Right lobe of liver (tissue), 4 donors: ENCODE measurements around the gene POP5.

Source experiments
- POLR2A ChIP-seq: fragments of 450-650 bp; IDR thresholded peaks from one replicate; pipeline ENCODE4 v1.6.1; 2017; ENCODE audit warnings: antibody characterized with exemption, mild to moderate bottlenecking
- TF ChIP-seq, protein P1 (sequence below), 4 donors: fragments of 200-600 bp in 3 of 4; fragments of 450-650 bp in 1 of 4; IDR thresholded peaks; one replicate each; pipeline versions ENCODE4 v1.5.1 to v1.8.0; 2016 to 2022; ENCODE audit warnings: antibody characterized with exemption in 4 of 4, mild to moderate bottlenecking in 2 of 4
- donor health status: DM: no; HTN: no; CAD: no.
- donor health status: DM: no; HTN: no; CAD: no.
- donor health status: DM: no; HTN: yes; CAD: no.

DNA sequence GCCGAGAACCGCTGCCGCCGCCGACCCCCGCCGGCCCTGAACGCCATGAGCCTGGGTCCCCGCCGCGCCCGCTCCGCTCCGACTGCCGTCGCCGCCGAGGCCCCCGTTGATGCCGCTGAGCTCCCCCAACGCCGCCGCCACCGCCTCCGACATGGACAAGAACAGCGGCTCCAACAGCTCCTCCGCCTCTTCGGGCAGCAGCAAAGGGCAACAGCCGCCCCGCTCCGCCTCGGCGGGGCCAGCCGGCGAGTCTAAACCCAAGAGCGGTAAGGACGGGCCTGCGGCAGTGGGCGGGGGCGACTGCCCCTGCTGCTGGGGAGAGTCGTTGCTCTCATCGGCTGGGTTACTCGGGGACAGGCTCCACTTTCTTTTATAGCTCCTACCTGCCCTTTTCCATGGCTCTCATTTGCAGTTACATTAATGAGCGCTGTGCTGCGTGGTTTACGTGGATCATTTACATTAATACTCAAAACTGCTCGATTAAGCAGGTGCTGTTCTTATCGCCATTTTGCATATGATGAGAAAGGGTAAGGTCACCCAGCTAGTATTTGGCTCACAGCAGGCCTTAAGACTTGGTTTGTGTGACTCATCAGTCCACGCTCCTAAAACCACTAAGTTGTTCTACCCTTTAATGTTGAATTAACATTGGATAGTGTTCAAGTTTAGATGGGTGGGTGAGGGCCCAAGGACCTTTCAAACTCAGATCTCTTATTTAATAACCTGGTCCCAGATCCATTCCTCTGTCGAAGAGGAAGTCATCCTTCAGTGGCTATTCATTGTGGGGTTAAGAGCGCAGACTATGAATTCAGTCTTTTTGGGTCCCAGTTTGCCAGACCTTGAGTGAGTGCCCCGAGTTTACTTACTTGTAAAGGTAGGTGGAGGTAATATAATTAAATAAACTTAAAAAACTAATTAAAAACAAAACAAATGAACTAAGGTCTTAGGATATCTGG, 46.2 kb downstream of the POP5 start:
- TF ChIP-seq POLR2A: no peak
- TF ChIP-seq, protein P1, sequence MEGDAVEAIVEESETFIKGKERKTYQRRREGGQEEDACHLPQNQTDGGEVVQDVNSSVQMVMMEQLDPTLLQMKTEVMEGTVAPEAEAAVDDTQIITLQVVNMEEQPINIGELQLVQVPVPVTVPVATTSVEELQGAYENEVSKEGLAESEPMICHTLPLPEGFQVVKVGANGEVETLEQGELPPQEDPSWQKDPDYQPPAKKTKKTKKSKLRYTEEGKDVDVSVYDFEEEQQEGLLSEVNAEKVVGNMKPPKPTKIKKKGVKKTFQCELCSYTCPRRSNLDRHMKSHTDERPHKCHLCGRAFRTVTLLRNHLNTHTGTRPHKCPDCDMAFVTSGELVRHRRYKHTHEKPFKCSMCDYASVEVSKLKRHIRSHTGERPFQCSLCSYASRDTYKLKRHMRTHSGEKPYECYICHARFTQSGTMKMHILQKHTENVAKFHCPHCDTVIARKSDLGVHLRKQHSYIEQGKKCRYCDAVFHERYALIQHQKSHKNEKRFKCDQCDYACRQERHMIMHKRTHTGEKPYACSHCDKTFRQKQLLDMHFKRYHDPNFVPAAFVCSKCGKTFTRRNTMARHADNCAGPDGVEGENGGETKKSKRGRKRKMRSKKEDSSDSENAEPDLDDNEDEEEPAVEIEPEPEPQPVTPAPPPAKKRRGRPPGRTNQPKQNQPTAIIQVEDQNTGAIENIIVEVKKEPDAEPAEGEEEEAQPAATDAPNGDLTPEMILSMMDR (IDR thresholded peaks at IDR 0.05): no peak
